NCI-H146 treated with DMSO at 0.1 percent for 48 hours (cell line): ENCODE measurements around the gene NISCH.

Source experiments
- DNase-seq: peaks from one replicate; lab custom pipeline; 2025; ENCODE audit not compliant: unreplicated experiment; lab: John Stamatoyannopoulos, UW

Gene NISCH

GRCh38 chr3:52471371-52472238 lies 16.2 kb downstream of the NISCH start:
- no peak for DNase-seq

DNA sequence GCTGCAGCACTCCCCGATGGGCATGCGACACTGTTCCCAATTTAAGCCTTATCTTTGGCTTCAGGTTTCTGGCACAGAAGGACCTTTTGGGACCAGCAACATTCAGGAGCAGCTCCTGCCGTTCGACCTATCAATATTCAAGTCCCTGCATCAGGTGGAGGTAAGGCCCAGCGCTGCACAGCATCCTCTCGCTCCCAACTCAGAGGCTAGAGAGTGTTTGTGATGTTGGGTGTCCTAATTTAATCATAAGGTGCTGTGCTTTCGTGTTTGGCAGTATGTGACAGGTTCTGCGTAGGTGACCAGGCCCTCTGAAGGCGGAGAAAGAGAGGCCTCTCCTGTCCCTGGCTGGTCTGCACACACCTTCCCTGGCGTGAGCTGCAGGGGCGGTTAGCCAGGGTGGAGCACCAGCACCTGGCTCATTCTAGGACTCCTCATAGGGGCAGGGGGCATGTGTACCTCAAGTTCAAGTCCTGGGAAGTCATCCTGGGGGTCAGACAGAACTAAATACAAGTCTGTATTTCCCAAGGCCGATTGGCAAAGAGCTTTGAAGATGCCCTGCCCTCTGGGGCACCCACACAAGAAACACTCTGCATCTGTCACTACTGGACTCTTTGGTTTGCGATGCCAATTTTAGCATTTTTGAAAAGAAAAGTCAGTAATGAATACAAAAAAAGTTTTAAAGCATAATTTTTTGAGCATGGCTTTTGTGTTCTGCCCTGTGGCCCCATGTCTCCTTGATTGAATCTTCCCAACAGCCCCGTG lies 17.0 kb downstream of the NISCH start:
- no peak for DNase-seq

DNA sequence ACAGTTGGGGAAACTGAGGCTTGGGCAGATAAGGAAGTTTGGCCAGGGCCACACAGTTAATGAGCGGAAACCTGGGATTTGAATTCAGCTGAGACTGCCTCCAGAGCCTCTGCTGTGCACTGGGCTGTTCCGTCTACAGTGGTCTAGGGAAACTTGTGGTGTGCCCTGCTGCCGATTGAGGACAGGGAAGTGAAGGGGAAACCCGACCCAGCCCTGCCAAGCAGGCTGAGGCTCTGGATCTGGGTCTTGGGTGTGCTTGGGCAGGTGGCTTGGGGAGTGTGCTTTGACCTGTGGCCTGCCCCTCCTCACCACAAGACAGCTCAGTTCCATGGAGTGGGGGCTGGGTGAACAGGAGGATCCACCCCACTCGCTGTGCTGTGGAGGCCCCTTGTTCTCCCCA lies 17.6 kb downstream of the NISCH start:
- no peak for DNase-seq

- no peak for DNase-seq
Measured at GRCh38 chr3:52477076-52477795, 21.8 kb downstream of the NISCH start.

DNA sequence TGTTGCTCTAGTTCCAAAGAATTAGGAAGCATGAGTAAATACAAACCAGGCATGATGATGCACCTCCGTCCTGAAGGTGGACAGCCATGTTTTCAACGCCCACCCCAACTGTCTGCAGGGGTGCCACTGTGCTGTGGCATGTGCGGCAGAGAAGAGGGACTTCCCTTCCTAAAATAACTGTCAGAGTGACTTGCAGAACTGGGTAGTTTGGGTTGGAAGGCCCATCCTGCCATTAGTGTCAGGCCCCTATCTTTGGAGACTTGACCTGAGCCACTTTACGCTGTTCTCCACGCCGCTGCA lies 22.3 kb downstream of the NISCH start:
- no peak for DNase-seq

DNA sequence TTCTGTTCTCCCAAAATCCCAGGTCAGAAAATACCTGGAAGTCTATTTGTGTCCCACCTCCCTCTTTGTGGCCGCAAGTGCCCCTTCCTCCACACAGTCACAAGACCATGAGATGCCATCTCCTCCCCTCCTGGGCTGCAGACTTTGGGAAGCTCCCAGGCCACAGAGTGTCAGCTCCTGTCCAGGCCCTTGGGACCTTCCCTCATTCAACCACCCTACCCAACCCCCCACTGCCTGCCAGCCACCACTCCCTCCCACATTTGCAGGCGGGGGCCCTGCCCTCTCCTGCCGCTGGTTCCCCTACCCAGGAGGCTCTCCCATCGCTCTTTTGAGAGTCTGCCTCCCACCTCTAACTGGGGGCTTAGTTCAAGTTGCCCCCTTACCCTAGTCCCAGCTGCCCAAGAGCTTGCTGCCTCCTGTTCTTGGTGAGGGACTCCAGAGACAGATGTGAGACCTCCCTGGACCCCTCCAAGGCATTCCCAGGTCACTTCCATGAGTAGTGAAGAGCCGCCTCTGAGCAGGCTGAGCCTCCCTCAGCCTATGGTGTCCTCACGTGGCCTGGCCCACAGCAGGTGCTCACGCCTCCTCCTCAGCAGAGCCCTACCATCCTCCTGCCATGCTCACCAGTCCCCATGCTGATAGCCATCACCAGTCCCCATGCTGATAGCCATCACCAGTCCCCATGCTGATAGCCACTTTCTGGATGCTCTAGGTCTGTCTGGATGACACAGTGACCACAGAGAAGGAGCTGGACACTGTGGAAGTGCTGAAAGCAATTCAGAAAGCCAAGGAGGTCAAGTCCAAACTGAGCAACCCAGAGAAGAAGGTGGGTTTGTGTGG lies 23.9 kb downstream of the NISCH start:
- DNase-seq = no peak

GRCh38 chr3:52479877-52480575 lies 24.6 kb downstream of the NISCH start:
- no peak for DNase-seq

DNA sequence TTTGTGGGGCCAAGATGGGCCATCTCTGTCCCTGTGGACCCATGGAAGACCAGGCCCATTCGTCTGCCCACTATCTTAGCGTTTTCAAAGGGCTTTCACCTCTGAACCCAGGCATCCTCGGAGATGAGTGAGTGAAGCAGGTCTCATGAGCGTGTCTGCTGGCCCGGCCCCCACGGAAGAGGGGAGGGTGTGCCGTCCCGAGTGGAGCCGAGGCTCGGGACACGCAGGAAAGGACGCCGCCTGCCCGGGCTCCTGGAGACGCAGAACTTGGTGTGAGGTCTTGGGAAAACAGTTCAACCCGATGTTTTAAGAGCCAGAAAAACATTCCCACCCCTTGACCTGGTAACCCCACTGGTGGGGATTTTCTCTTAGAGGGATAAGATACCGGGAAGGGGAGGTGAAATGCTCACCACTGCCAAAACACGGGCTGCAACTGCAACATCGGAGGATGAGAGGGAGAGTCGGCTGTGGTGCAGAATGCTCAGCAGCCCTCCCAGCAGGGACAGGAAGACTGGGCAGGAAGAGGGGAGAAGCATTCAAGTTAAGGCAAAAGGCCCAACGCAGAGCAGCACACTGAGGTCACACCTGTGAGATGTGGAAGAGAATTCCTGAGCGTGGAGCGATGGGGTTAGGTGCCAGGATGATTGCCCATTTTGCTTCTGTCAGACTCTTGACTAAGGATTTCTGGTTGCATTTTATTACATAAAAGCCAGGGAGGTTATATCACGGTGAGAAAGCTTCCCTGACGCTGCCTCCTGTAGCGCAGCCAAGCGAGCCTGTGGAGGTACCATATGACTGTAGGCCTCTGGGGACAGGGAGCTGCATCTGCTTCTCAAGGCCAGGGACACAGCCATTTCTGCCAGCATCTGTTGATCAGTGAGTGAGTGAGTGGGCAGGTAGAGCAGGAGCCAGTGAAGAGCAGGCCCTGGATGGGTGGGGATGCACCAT lies 25.6 kb downstream of the NISCH start:
- no peak for DNase-seq

- DNase-seq = no peak
Measured at GRCh38 chr3:52481819-52482521, 26.6 kb downstream of the NISCH start.

GRCh38 chr3:52483081-52483480 lies 27.7 kb downstream of the NISCH start:
- no peak for DNase-seq

DNA sequence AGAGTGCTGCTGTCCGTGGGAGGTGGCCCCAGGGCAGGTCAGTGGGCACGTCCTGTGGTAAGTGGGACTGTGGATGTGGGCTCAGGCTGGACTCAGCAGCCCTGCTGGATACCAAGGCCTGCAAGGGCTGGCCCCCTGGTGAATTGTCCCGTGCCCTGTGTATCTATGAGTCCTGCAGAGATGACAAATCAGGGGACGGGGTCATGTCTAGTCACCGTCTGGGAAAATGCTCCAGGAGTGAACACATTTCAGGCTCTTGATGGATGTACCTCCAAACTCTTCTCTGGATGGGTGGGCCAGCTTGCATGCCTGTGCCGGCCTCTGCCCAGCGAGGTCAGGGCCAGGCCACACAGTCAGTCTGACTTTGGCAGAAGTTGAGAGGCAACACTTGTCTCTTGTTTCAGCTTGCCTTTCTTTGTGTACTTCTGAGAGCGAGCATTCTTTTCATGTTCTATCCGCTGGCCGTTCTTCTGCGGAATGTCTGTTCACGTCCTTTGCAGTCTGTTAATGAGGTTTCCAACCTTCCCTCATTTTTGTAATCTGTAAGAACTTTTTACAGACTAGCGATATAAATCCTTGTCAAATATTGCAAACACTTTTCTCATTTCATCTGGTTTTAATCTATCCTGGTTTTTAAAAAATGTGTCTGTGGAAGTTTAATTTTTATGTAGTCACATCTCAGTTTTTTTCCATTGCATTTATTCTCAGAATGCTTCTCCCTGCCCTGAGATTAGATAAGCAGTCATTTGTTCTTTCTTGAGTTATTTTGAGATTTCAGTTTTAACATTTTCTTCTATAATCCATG lies 28.4 kb downstream of the NISCH start:
- no peak for DNase-seq

DNA sequence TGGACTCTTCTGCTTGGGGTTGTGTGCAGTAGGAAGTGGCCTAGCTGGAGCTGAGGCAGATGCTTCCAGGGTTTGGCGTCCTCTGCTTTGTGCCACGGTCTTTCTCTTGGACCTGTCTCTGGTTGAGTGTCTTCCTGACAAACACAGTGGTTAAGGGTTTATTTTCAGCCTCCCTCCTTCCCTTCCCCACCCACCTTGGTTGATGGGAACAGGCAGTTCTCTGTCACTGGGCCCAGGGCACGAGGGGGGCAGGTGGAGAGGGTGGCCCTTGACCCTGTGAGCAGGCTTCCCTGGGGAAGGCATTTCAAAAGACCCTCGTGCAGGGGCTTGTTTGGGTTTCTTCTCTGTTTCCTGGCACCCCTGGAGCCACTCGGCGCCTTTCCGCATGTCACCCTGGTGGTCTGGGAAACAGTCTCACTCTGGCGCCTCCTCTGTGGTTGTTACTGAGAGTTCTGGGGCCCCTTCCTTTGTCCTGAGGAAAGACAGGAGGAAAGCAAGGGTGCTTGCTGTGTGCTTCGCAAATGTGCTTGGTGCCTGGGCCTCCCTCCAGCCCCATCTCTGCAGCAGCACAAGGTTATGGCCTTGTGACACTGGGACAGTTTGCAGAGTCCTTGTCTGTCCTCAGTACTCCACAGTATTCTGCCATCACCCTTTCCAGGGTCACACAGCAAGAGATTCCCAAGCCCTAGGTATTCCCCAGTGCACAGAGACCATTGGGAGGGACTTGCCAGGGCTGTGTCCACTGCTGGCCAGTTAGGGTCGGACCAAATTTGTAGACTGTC lies 29.5 kb downstream of the NISCH start:
- DNase-seq = no peak

DNA sequence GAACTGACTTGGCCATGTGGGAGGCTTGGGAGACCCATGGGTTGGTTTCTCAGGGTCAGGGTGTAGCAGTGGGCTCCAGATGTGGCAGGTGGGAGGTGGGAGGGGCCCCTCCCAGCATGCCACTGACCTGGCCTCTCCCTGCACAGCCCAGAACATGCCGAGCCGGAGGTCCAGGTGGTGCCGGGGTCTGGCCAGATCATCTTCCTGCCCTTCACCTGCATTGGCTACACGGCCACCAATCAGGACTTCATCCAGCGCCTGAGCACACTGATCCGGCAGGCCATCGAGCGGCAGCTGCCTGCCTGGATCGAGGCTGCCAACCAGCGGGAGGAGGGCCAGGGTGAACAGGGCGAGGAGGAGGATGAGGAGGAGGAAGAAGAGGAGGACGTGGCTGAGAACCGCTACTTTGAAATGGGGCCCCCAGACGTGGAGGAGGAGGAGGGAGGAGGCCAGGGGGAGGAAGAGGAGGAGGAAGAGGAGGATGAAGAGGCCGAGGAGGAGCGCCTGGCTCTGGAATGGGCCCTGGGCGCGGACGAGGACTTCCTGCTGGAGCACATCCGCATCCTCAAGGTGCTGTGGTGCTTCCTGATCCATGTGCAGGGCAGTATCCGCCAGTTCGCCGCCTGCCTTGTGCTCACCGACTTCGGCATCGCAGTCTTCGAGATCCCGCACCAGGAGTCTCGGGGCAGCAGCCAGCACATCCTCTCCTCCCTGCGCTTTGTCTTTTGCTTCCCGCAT lies 31.8 kb downstream of the NISCH start:
- DNase-seq = no peak

DNA sequence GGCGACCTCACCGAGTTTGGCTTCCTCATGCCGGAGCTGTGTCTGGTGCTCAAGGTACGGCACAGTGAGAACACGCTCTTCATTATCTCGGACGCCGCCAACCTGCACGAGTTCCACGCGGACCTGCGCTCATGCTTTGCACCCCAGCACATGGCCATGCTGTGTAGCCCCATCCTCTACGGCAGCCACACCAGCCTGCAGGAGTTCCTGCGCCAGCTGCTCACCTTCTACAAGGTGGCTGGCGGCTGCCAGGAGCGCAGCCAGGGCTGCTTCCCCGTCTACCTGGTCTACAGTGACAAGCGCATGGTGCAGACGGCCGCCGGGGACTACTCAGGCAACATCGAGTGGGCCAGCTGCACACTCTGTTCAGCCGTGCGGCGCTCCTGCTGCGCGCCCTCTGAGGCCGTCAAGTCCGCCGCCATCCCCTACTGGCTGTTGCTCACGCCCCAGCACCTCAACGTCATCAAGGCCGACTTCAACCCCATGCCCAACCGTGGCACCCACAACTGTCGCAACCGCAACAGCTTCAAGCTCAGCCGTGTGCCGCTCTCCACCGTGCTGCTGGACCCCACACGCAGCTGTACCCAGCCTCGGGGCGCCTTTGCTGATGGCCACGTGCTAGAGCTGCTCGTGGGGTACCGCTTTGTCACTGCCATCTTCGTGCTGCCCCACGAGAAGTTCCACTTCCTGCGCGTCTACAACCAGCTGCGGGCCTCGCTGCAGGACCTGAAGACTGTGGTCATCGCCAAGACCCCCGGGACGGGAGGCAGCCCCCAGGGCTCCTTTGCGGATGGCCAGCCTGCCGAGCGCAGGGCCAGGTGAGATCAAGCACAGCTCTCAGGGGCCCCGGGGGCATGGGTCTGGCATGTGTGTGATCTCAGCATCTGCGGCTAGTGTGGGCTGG lies 32.6 kb downstream of the NISCH start:
- no peak for DNase-seq

DNA sequence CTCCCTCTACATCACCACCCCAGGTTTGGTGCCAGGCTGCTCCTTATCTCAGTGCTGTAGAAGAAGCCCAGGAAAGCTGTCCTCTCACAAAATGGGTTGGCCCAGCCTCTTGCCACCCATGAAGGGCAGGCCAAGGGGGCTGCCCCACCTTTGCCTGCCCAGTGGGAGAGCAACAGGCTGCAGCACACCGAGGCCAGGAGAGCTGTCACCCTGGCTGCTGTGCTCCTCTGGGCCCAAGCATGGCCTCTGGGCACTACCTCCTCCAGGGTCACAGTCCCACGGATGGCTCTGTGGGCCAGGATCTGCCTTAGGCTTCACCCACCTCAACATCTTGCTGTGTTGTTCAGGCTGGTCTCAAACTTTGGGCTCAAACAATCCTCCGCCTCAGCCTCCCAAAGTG lies 33.3 kb downstream of the NISCH start:
- no peak for DNase-seq
